Spleen (tissue), 11 donors: ENCODE data around the gene PCDHGA11. TPM values are rescaled to one million over a fixed set of nuclear protein-coding genes. Genes with fewer than 3 reads are reported as not detected.
A peak's percentile ranks its signal among the peaks of the same experiment; 100 is the strongest.
"Not testable (repeated sequence)": the region's sequence is repeated elsewhere in the genome, so short reads cannot be mapped to it uniquely, and the experiment has no call there.

Experiments used
- DNase-seq: peaks from one replicate; pipeline ENCODE4 v3.0.0-alpha.2; 2020
- H3K27ac ChIP-seq, 8 donors: fragments of 200-600 bp; sonication (generic) in 7 of 8; 1 replicate in 4 of 8; 2 replicates in 4 of 8; pipeline versions ENCODE4 v1.5.0 to v1.8.0; 2016 to 2021; ENCODE audit warnings: inconsistent platforms in 4 of 8, mild to moderate bottlenecking in 4 of 8, moderate library complexity in 1 of 8
- H3K27me3 ChIP-seq, 7 donors: fragments of 200-600 bp; sonication (generic) in 6 of 7; replicated peaks in 1 of 7; 1 replicate in 4 of 7; 2 replicates in 3 of 7; pipeline versions ENCODE4 v1.5.0 to v1.8.0; 2016 to 2021; ENCODE audit warnings: inconsistent platforms in 3 of 7, mild to moderate bottlenecking in 1 of 7
- H3K36me3 ChIP-seq, 6 donors: fragments of 200-600 bp; sonication (generic) in 5 of 6; 1 replicate in 4 of 6; 2 replicates in 2 of 6; pipeline versions ENCODE4 v1.5.0 to v1.8.0; 2016 to 2021; ENCODE audit warnings: inconsistent platforms in 2 of 6
- H3K4me1 ChIP-seq, 6 donors: fragments of 200-600 bp; sonication (generic) in 5 of 6; 1 replicate in 3 of 6; 2 replicates in 3 of 6; pipeline versions ENCODE4 v1.5.0 to v1.8.0; 2016 to 2021; ENCODE audit warnings: inconsistent platforms in 3 of 6
- H3K4me3 ChIP-seq, 8 donors: fragments of 200-600 bp; sonication (generic) in 7 of 8; 1 replicate in 4 of 8; 2 replicates in 4 of 8; pipeline versions ENCODE4 v1.5.0 to v1.8.0; 2016 to 2021; ENCODE audit warnings: inconsistent platforms in 4 of 8, mild to moderate bottlenecking in 4 of 8, moderate library complexity in 2 of 8
- H3K9me3 ChIP-seq, 8 donors: fragments of 200-600 bp; sonication (generic) in 7 of 8; 1 replicate in 4 of 8; 2 replicates in 4 of 8; pipeline versions ENCODE4 v1.5.0 to v1.8.0; 2016 to 2021; ENCODE audit warnings: inconsistent platforms in 4 of 8
- CTCF ChIP-seq, 11 experiments: fragments of 200-600 bp in 7 of 11; fragments of 450-650 bp in 4 of 11; sonication (generic) in 4 of 11; IDR thresholded peaks in 8 of 11; conservative IDR thresholded peaks in 3 of 11; 1 replicate in 7 of 11; 2 replicates in 4 of 11; pipeline versions ENCODE4 v1.4.0 to v1.8.0; 2016 to 2021; ENCODE audit warnings: antibody characterized with exemption in 11 of 11, inconsistent platforms in 4 of 11, mild to moderate bottlenecking in 1 of 11
- POLR2A ChIP-seq, 3 donors: fragments of 450-650 bp; IDR thresholded peaks; one replicate each; pipeline ENCODE4 v1.5.1; 2017; ENCODE audit warnings: antibody characterized with exemption in 3 of 3, mild to moderate bottlenecking in 1 of 3
- POLR2AphosphoS5 ChIP-seq, 3 donors: sonication (generic); formaldehyde crosslinking; IDR thresholded peaks; one replicate each; pipeline ENCODE4 v1.5.1; 2017; ENCODE audit warnings: antibody characterized with exemption in 3 of 3
- WGBS, 5 donors: extraction: QIAGEN DNeasy Blood & Tissue Kit in 3 of 5; methylation state at CpG; one replicate each; pipeline versions ENCODE4 v1.1.5 to v1.1.7; 2013 to 2018; 5-methylcytosine and 5-hydroxymethylcytosine counted together
- intact Hi-C: fragments of 100-400 bp; cut with DNase I; formaldehyde crosslinking; loops from one replicate; pipeline ENCODE4 v1.15.0; 2023; ENCODE audit warnings: low total_unique reads
- polyA plus RNA-seq, 3 donors: library from polyadenylated mRNA; stranded (reverse); fragments of 200-250 nt; gene quantifications; one replicate each; pipeline ENCODE4 v1.2.1, GENCODE V29; 2013
- total RNA-seq, 7 donors: library from RNA; depleted of rRNA in 3 of 7; stranded (reverse); fragments of >200 nt in 3 of 7; fragmentation: NEBNext Ultra II Directional in 4 of 7; extraction: Animal tissue kit (Norgen Biotek cat#: 25700) in 4 of 7; gene quantifications; one replicate each; pipeline versions ENCODE4 v1.1.0 to v1.2.1, GENCODE V29; 2016 to 2021
- donor health status: healthy with polysubstance abuse.
- donor health status: DM: no; HTN: no; CAD: no; lungs with moderate emphysema.
- donor health status: DM: no; HTN: no; CAD: no.
- donor health status: Bipolar disorder and iron deficiency.
- donor health status: healthy.
- donor health status: DM: no; HTN: no; CAD: no.
- donor health status: DM: yes; HTN: yes; CAD: no.

Gene PCDHGA11
- total and polyA plus RNA-seq, 10 donors: 0.13 to 5.7 (median 2.8) TPM

GRCh38 chr5:141392429-141393198, 28.2 kb upstream of the PCDHGA11 start, which contains the start of gene PCDHGA8:
TSS of gene PCDHGA8 (plus strand) at chr5:141392633. CDS start at chr5:141392814, 181 bp downstream.
- 29 to 36% (median 32%) methylated on average over 32 to 38 of the region's 38 CpGs for WGBS, 5 donors
- Histone ChIP-seq H3K27ac (no peak within 1 kb of the TSS), H3K36me3 (peaks cover 0 to 10% (median 0%) of the 10 kb centered on the region in 6 donors), H3K27me3 (peaks cover 0 to 96% (median 11%) of the 10 kb centered on the region in 7 donors), H3K9me3 (peaks cover 0 to 96% (median 85%) of the 10 kb centered on the region in 8 donors), H3K4me3 (peak within 1 kb of the TSS in 1 of 8 donors; percentile 6), H3K4me1 (no peaks in the 10 kb centered on the region)
- no peak for DNase-seq
- TF ChIP-seq CTCF (IDR thresholded peaks at IDR 0.05 in 8 of 11, conservative IDR thresholded peaks at IDR 0.05 in 3 of 11) (no peak), POLR2A (IDR thresholded peaks at IDR 0.05) (no peak), POLR2AphosphoS5 (IDR thresholded peaks at IDR 0.05) (no peak)
- intact Hi-C loops: no loop called here

DNA sequence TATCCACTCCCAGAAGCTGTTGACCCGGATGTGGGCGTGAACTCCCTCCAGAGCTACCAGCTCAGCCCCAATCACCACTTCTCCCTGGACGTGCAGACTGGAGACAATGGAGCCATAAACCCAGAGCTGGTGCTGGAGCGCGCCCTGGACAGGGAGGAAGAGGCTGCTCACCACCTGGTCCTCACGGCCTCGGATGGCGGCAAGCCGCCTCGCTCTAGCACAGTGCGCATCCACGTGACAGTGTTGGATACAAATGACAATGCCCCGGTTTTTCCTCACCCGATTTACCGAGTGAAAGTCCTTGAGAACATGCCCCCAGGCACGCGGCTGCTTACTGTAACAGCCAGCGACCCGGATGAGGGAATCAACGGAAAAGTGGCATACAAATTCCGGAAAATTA, 27.6 kb upstream of the PCDHGA11 start:
- 34 to 50% (median 42%) methylated on average over 20 to 21 of the region's 21 CpGs for WGBS, 5 donors
- Histone ChIP-seq H3K27me3 (peaks cover 0 to 96% (median 12%) of the 10 kb centered on the region in 7 donors), H3K9me3 (peaks cover 0 to 96% (median 86%) of the 10 kb centered on the region in 8 donors), H3K27ac (no peak overlapping the region), H3K4me3 (no peak overlapping the region), H3K36me3 (peaks cover 0 to 10% (median 0%) of the 10 kb centered on the region in 6 donors), H3K4me1 (no peaks in the 10 kb centered on the region)
- intact Hi-C loops: no loop called here
- no peak for DNase-seq
- TF ChIP-seq POLR2AphosphoS5 (IDR thresholded peaks at IDR 0.05): no peak
- TF ChIP-seq CTCF (IDR thresholded peaks at IDR 0.05 in 8 of 11, conservative IDR thresholded peaks at IDR 0.05 in 3 of 11): no peak
- no peak for TF ChIP-seq POLR2A (IDR thresholded peaks at IDR 0.05)

DNA sequence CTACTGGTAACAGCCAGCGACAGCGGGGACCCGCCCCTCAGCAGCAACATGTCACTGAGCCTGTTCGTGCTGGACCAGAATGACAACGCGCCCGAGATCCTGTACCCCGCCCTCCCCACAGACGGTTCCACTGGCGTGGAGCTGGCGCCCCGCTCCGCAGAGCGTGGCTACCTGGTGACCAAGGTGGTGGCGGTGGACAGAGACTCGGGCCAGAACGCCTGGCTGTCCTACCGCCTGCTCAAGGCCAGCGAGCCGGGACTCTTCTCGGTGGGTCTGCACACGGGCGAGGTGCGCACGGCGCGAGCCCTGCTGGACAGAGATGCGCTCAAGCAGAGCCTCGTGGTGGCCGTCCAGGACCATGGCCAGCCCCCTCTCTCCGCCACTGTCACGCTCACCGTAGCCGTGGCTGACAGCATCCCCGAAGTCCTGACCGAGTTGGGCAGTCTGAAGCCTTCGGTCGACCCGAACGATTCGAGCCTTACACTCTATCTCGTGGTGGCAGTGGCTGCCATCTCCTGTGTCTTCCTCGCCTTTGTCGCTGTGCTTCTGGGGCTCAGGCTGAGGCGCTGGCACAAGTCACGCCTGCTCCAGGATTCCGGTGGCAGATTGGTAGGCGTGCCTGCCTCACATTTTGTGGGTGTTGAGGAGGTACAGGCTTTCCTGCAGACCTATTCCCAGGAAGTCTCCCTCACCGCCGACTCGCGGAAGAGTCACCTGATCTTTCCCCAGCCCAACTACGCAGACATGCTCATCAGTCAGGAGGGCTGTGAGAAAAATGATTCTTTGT, 26.3 kb upstream of the PCDHGA11 start:
- H3K4me1 ChIP-seq, intact Hi-C loops, H3K27ac ChIP-seq, H3K36me3 ChIP-seq, H3K4me3 ChIP-seq, DNase-seq: not testable (repeated sequence)
- 38 to 45% (median 41%) methylated on average over 15 to 46 of the region's 53 CpGs for WGBS, 5 donors
- Histone ChIP-seq H3K9me3 (peaks cover 4 to 96% (median 85%) of the 10 kb centered on the region in 8 donors), H3K27me3 (peaks cover 0 to 96% (median 15%) of the 10 kb centered on the region in 7 donors)

DNA sequence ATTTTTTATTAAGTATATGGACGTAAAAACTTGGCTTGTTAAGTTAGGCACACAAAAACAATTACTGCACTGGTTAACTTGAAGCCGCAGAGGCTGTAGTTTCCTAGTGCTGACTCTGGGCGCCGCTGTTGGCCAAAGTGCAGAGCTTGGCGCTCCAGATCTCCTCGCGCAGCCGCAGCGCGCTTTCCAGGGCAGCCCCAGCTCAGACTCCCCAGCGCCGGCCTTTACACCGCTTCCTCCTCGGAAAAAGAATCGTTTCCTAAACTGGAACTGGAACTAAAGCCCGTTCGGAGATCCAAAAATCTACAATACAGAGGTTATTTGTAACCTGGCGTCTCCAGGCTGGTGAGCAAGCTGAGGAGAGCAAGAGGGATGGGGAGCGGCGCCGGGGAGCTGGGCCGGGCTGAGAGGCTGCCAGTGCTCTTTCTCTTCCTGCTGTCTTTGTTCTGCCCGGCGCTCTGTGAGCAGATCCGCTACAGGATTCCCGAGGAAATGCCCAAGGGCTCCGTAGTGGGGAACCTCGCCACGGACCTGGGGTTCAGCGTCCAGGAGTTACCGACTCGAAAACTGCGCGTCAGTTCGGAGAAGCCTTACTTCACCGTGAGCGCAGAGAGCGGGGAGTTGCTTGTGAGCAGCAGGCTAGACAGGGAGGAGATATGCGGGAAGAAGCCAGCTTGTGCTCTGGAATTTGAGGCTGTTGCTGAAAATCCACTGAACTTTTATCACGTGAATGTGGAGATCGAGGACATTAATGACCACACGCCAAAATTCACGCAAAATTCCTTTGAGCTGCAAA, 22.9 kb upstream of the PCDHGA11 start, which contains the start of gene PCDHGB5:
Gene PCDHGB5 (plus strand): TSS at position 192 of the 796 bp plus-strand sequence. CDS start 181 bp downstream, at position 373.
- not testable (repeated sequence) for H3K4me1 ChIP-seq, H3K27ac ChIP-seq
- H3K9me3 ChIP-seq: peaks cover 7 to 96% (median 81%) of the 10 kb centered on the region in 8 donors

More for the DNA sequence above, 22.9 kb upstream of the PCDHGA11 start, which contains the start of gene PCDHGB5:
- DNase-seq, intact Hi-C loops: not testable (repeated sequence)
- Histone ChIP-seq H3K4me3 (peak within 1 kb of the TSS in 6 of 8 donors; percentile 9 to 62 (median 20)), H3K36me3 (peaks cover 0 to 11% (median 0%) of the 10 kb centered on the region in 6 donors), H3K27me3 (peaks cover 0 to 93% (median 22%) of the 10 kb centered on the region in 7 donors)
- TF ChIP-seq CTCF (IDR thresholded peaks at IDR 0.05 in 8 of 11, conservative IDR thresholded peaks at IDR 0.05 in 3 of 11): peak in 7 of 11 experiments; percentile 19 to 51 (median 45)
- 7 to 16% (median 11%) methylated on average over 20 to 25 of the region's 43 CpGs for WGBS, 5 donors
